Liver (tissue), 3 donors: ENCODE results near the gene CDT1.

ENCODE experiments used
- CTCF ChIP-seq: fragments of 150-350 bp; IDR thresholded peaks from 2 replicates; pipeline ENCODE4 v1.5.1; 2017; ENCODE audit warnings: improper control_type of control experiment, low read depth, low read length; ENCODE audit not compliant: missing input control
- EGR1 ChIP-seq, 2 donors: IDR thresholded peaks; 2 replicates each; pipeline ENCODE4 v1.6.1; 2016 to 2018; ENCODE audit warnings: antibody characterized with exemption in 2 of 2, low read depth in 2 of 2
- GABPA ChIP-seq, 2 donors: IDR thresholded peaks in 1 of 2; conservative IDR thresholded peaks in 1 of 2; 2 replicates each; pipeline ENCODE4 v1.6.1; 2016; ENCODE audit warnings: antibody characterized with exemption in 2 of 2, mild to moderate bottlenecking in 1 of 2, moderate library complexity in 1 of 2
- JUND ChIP-seq, 2 donors: IDR thresholded peaks; 2 replicates each; pipeline ENCODE4 v1.6.1; 2016; ENCODE audit warnings: antibody characterized with exemption in 2 of 2
- MAX ChIP-seq: IDR thresholded peaks from 2 replicates; pipeline ENCODE4 v1.6.1; 2016; ENCODE audit warnings: antibody characterized with exemption
- RAD21 ChIP-seq, 2 donors: IDR thresholded peaks; 2 replicates each; pipeline ENCODE4 v1.6.1; 2016; ENCODE audit warnings: antibody characterized with exemption in 2 of 2, mild to moderate bottlenecking in 2 of 2
- REST ChIP-seq: IDR thresholded peaks from 2 replicates; pipeline ENCODE4 v1.6.1; 2016; ENCODE audit warnings: antibody characterized with exemption, mild to moderate bottlenecking
- SP1 ChIP-seq: IDR thresholded peaks from 2 replicates; pipeline ENCODE4 v1.6.1; 2018; ENCODE audit warnings: antibody characterized with exemption, mild to moderate bottlenecking
- TAF1 ChIP-seq: conservative IDR thresholded peaks from 2 replicates; pipeline ENCODE4 v1.6.1; 2016; ENCODE audit warnings: antibody characterized with exemption, mild to moderate bottlenecking
- YY1 ChIP-seq: IDR thresholded peaks from 2 replicates; pipeline ENCODE4 v1.6.1; 2016; ENCODE audit warnings: antibody characterized with exemption, mild to moderate bottlenecking
- TF ChIP-seq, protein P1 (sequence below): IDR thresholded peaks from 2 replicates; pipeline ENCODE4 v1.6.1; 2016; ENCODE audit warnings: antibody characterized with exemption
- donor health status: healthy.
- donor health status: healthy.

GRCh38 chr16:88777471-88778270, 25.9 kb upstream of the CDT1 start:
- TF ChIP-seq CTCF: no peak
- TF ChIP-seq, protein P1, sequence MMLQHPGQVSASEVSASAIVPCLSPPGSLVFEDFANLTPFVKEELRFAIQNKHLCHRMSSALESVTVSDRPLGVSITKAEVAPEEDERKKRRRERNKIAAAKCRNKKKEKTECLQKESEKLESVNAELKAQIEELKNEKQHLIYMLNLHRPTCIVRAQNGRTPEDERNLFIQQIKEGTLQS: no peak
- no peak for TF ChIP-seq MAX
- TF ChIP-seq REST: no peak
- no peak for TF ChIP-seq RAD21 (IDR thresholded peaks at IDR 0.05)
- TF ChIP-seq SP1: no peak
- TF ChIP-seq GABPA (IDR thresholded peaks at IDR 0.05 in 1 of 2, conservative IDR thresholded peaks at IDR 0.05 in 1 of 2): no peak
- no peak for TF ChIP-seq YY1
- TF ChIP-seq EGR1 (IDR thresholded peaks at IDR 0.05; ENCODE audit: low read depth in 2 of 2): no peak
- TF ChIP-seq JUND (IDR thresholded peaks at IDR 0.05): no peak
- no peak for TF ChIP-seq TAF1
